ENCODE data around the gene CCP110.

Gene CCP110

DNA sequence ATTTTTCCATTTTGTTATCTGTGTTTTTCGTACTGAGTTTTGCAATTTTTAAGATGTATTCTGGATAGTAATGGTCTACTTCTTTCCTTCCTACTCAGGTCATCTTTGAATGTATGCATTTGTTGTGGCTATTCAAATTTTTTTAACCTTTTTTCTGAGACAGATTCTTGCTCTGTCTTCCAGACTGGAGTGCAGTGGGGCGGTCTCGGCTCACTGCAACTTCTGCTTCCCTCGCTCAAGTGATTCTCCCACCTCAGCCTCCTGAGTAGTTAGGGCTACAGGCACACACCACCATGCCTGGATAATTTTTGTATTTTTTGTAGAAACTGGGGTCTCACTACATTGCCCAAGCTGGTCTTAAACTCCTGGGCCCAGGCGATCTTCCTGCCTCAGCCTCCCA is 65.4 kb downstream of the CCP110 start:
- Histone ChIP-seq H3K36me3 (ENCODE audit: low read depth) (no peaks in the 10 kb centered on the region; the same call in 1 of the 2 replicates), H3K9me3 (ENCODE audit: severe bottlenecking) (no peaks in the 10 kb centered on the region), H3K4me1 (ENCODE audit: insufficient read depth, poor library complexity, severe bottlenecking) (no peaks in the 10 kb centered on the region), H3K27ac (ENCODE audit: poor library complexity, severe bottlenecking) (no peak overlapping the region), H3K27me3 (ENCODE audit: insufficient read depth, poor library complexity, severe bottlenecking) (no peaks in the 10 kb centered on the region), H3K4me3 (ENCODE audit: severe bottlenecking) (no peak overlapping the region)
- TF ChIP-seq, protein P1, sequence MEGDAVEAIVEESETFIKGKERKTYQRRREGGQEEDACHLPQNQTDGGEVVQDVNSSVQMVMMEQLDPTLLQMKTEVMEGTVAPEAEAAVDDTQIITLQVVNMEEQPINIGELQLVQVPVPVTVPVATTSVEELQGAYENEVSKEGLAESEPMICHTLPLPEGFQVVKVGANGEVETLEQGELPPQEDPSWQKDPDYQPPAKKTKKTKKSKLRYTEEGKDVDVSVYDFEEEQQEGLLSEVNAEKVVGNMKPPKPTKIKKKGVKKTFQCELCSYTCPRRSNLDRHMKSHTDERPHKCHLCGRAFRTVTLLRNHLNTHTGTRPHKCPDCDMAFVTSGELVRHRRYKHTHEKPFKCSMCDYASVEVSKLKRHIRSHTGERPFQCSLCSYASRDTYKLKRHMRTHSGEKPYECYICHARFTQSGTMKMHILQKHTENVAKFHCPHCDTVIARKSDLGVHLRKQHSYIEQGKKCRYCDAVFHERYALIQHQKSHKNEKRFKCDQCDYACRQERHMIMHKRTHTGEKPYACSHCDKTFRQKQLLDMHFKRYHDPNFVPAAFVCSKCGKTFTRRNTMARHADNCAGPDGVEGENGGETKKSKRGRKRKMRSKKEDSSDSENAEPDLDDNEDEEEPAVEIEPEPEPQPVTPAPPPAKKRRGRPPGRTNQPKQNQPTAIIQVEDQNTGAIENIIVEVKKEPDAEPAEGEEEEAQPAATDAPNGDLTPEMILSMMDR (IDR thresholded peaks at IDR 0.05; ENCODE audit: poor library complexity, severe bottlenecking), result no peak
- no peak for ATAC-seq (ENCODE audit: low read depth)
- no peak for DNase-seq (ENCODE audit: low spot score)

DNA sequence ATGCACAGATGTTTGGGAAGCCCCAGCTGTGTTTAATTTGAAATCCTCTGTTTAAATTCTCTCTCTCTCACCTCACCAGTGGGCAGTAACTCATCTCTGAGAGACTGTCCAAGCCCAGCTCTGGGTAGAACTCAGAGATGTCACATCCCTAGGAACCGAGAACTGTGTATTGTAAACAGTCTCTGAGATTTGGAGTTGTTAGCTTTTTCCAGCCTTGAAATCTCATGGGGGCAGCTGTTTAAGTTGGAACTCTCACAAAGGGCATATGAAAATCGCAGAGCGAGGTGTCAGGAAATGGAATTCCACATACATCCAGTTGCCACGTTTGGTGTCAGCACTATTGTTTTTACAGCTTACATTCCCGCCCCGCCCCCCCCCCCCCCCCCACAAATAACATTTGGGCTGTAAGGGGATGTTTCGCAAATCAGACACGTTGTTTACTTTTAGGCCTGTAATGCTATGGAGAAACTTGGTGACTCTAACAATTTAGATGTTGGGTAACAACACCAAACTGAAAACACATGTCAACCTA is 66.1 kb downstream of the CCP110 start:
- Histone ChIP-seq H3K27me3 (ENCODE audit: insufficient read depth, poor library complexity, severe bottlenecking) (no peaks in the 10 kb centered on the region), H3K27ac (ENCODE audit: poor library complexity, severe bottlenecking) (no peak overlapping the region), H3K4me3 (ENCODE audit: severe bottlenecking) (no peak overlapping the region), H3K36me3 (ENCODE audit: low read depth) (no peaks in the 10 kb centered on the region; the same call in 1 of the 2 replicates), H3K4me1 (ENCODE audit: insufficient read depth, poor library complexity, severe bottlenecking) (no peaks in the 10 kb centered on the region), H3K9me3 (ENCODE audit: severe bottlenecking) (no peaks in the 10 kb centered on the region)
- TF ChIP-seq, protein P1 (IDR thresholded peaks at IDR 0.05; ENCODE audit: poor library complexity, severe bottlenecking), result no peak
- DNase-seq (ENCODE audit: low spot score) (no peak), ATAC-seq (ENCODE audit: low read depth) (no peak)

DNA sequence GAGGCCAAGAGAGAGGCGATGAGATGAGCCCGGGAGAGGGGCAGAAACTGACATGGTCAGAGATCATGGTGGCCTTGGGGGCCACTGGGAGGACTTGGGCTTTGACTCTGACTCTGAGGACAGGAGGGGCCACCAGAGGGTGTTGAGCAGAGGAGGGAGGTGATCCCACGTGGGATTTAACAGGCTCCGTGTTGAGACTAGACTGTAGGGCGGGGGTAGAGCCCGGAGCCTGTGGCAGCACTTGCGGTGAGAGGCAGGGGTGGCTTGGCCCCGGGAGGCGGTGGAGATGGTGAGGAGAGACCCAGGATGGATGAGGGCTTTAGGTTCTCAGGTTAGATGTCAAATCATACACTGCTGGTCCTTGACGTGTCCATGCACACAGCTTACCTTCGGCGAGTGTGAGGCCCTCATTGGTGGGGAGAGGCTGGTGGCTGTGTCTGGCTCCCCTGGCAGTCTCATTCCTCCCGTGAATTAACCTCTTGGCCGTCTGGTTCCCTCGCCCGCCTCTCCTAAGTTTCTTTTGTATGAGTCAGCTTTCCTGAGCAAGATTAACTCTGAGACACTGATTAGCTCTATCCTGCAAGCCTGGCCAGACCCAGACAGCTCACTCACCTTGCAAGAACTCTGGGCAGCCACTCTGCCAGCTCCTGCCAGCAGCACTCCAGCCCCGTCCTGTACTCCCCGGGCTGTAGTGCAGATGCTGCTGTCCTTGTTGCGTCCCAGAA is 71.5 kb downstream of the CCP110 start:
- Histone ChIP-seq H3K4me3 (ENCODE audit: severe bottlenecking) (no peak overlapping the region), H3K4me1 (ENCODE audit: insufficient read depth, poor library complexity, severe bottlenecking) (no peaks in the 10 kb centered on the region), H3K36me3 (ENCODE audit: low read depth) (no peaks in the 10 kb centered on the region; the same call in 1 of the 2 replicates), H3K27ac (ENCODE audit: poor library complexity, severe bottlenecking) (peak overlapping the region; percentile 48), H3K27me3 (ENCODE audit: insufficient read depth, poor library complexity, severe bottlenecking) (no peaks in the 10 kb centered on the region), H3K9me3 (ENCODE audit: severe bottlenecking) (no peaks in the 10 kb centered on the region)
- TF ChIP-seq, protein P1 (IDR thresholded peaks at IDR 0.05; ENCODE audit: poor library complexity, severe bottlenecking), result no peak
- ATAC-seq (ENCODE audit: low read depth), result peak; percentile 97
- peak; percentile 69 for DNase-seq (ENCODE audit: low spot score)

DNA sequence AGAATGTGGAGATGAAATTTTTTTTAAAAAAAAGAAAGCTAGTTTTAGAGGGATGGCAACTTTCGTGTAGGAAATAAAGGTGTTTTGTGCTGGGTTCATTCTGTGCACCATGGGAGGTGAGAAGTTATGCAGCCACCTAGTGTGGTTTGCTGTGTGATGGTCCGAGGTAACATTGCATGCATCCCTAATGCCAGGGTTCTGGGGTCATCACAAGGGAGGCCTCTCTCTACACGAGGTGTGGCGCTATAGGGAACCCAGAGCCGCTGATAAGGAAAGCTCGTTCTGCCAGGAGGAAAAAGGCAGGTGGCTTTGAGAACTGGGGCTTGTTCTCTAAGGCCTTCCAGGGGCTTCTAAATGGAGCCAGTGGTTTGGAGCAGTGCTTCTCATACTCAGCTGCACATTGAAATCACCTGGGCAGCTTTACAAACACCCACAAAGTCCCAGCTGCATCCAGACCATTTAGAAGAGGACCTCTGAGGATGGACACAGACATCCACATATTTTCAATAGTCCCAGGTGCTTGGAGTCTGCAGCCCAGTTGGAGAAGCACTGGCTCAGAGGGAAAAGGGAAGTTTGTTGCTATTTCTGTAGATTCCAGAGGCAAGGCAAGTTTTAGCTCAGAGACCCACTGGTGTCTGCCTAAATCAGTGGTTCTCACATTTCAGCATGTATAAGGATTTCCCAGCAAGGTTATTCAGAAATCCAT is 75.2 kb downstream of the CCP110 start:
- ATAC-seq (ENCODE audit: low read depth) (no peak), DNase-seq (ENCODE audit: low spot score) (no peak)
- Histone ChIP-seq H3K4me1 (ENCODE audit: insufficient read depth, poor library complexity, severe bottlenecking) (no peaks in the 10 kb centered on the region), H3K27me3 (ENCODE audit: insufficient read depth, poor library complexity, severe bottlenecking) (no peaks in the 10 kb centered on the region), H3K27ac (ENCODE audit: poor library complexity, severe bottlenecking) (no peak overlapping the region), H3K9me3 (ENCODE audit: severe bottlenecking) (no peaks in the 10 kb centered on the region), H3K4me3 (ENCODE audit: severe bottlenecking) (no peak overlapping the region), H3K36me3 (ENCODE audit: low read depth) (no peaks in the 10 kb centered on the region; the same call in 1 of the 2 replicates)
- TF ChIP-seq, protein P1 (IDR thresholded peaks at IDR 0.05; ENCODE audit: poor library complexity, severe bottlenecking), result no peak
